SK-N-MC (cell line): Measurements from ENCODE around the gene ERMP1.
A peak's percentile ranks its signal among the peaks of the same experiment; 100 is the strongest.

ENCODE experiments used
- DNase-seq: peaks from one replicate; pipeline ENCODE4 v3.0.0-alpha.2; 2011; ENCODE audit warnings: low read depth, low spot score
- H3K27ac ChIP-seq: fragments of 200-600 bp; sonication (generic); 2 replicates; pipeline ENCODE4 v1.5.1; 2016; ENCODE audit warnings: mixed run types
- H3K36me3 ChIP-seq: fragments of 200-600 bp; sonication (generic); 2 replicates; pipeline ENCODE4 v1.6.1; 2017; ENCODE audit warnings: antibody characterized with exemption, low read length, mixed read lengths; ENCODE audit not compliant: insufficient read depth
- H3K4me3 ChIP-seq: fragments of 200-600 bp; sonication (generic); 2 replicates; pipeline ENCODE4 v1.5.1; 2016
- H3K9ac ChIP-seq: fragments of 200-600 bp; sonication (generic); 2 replicates; pipeline ENCODE4 v1.8.0; 2017; ENCODE audit warnings: mixed run types, mixed read lengths; ENCODE audit not compliant: insufficient read length
- H3K9me3 ChIP-seq: fragments of 200-600 bp; sonication (generic); 2 replicates; pipeline ENCODE4 v1.6.1; 2017; ENCODE audit warnings: low read depth, mild to moderate bottlenecking, antibody characterized with exemption, low read length, moderate library complexity, mixed read lengths
- EZH2 ChIP-seq: fragments of 200-600 bp; sonication (generic); IDR thresholded peaks from one replicate; pipeline ENCODE4 v1.6.1; 2017; ENCODE audit warnings: antibody characterized with exemption
- FOXP2 ChIP-seq: optimal IDR thresholded peaks from 2 replicates; pipeline ENCODE3; 2011; ENCODE audit warnings: mild to moderate bottlenecking, moderate library complexity; ENCODE audit not compliant: insufficient read depth; ENCODE audit errors: extremely low read length, control extremely low read depth
- POLR2AphosphoS5 ChIP-seq: IDR thresholded peaks from 2 replicates; pipeline ENCODE4 v1.6.1; 2012; ENCODE audit warnings: mild to moderate bottlenecking, low read depth, low read length, borderline replicate concordance

Gene ERMP1

DNA sequence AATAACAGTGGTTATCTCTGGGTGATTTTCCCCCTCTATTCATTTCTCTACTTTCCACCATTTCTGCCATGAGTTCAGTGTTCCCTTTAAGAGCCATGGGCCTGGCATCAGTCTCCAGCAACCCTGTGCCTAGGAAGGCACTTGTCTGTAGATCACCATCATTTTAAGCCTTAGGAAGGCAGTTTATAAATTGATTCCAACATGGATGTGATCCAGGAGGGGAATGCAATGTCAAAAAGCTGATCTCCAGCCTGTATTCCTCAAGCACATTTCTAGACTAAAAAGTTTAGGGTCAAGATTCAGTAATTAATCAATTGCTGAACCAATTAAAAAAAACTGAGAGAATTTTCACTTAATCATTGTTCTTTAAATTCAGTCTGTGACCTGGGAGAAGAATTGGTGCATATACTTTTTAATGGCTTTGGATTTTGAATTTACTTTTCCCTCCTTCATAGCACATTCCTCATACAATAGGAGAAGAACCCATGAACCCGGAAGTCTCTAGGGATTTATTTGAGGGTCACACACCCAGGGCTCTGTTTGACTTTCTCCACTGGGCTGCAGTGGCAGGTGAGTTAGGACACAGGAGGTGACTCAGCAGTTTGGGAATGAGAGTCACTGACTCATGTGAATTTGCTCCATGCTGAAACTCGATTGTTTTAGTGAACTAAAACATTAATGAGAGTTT, 6.1 kb upstream of the ERMP1 start:
- Histone ChIP-seq H3K9ac (no peak overlapping the region), H3K36me3 (no peaks in the 10 kb centered on the region), H3K4me3 (no peak overlapping the region), H3K27ac (no peak overlapping the region), H3K9me3 (no peaks in the 10 kb centered on the region)
- DNase-seq: no peak
- TF ChIP-seq POLR2AphosphoS5 (no peak), EZH2 (no peak), FOXP2 (no peak)

- H3K9me3 ChIP-seq: no peaks in the 10 kb centered on the region
- TF ChIP-seq EZH2 (no peak), POLR2AphosphoS5 (no peak), FOXP2 (no peak)
- H3K9ac ChIP-seq: no peak overlapping the region
- H3K36me3 ChIP-seq: no peaks in the 10 kb centered on the region
- no peak overlapping the region for H3K27ac ChIP-seq
- H3K4me3 ChIP-seq: no peak overlapping the region
- no peak for DNase-seq
These were observed 2.9 kb upstream of the ERMP1 start for GRCh38 chr9:5835808-5836207.

- DNase-seq: no peak
- Histone ChIP-seq H3K9me3 (no peaks in the 10 kb centered on the region), H3K36me3 (no peaks in the 10 kb centered on the region), H3K27ac (no peak overlapping the region), H3K4me3 (no peak overlapping the region), H3K9ac (no peak overlapping the region)
- TF ChIP-seq FOXP2: no peak
- TF ChIP-seq POLR2AphosphoS5: no peak
- no peak for TF ChIP-seq EZH2
These were observed 1.3 kb upstream of the ERMP1 start for GRCh38 chr9:5834214-5834613.

GRCh38 chr9:5832071-5832537, 813 bp downstream of the ERMP1 start:
- Histone ChIP-seq H3K4me3 (peak overlapping the region; percentile 89), H3K27ac (no peak overlapping the region), H3K9ac (peak overlapping the region; percentile 62), H3K9me3 (no peaks in the 10 kb centered on the region), H3K36me3 (no peaks in the 10 kb centered on the region)
- no peak for DNase-seq
- TF ChIP-seq FOXP2 (no peak), POLR2AphosphoS5 (no peak), EZH2 (no peak)

DNA sequence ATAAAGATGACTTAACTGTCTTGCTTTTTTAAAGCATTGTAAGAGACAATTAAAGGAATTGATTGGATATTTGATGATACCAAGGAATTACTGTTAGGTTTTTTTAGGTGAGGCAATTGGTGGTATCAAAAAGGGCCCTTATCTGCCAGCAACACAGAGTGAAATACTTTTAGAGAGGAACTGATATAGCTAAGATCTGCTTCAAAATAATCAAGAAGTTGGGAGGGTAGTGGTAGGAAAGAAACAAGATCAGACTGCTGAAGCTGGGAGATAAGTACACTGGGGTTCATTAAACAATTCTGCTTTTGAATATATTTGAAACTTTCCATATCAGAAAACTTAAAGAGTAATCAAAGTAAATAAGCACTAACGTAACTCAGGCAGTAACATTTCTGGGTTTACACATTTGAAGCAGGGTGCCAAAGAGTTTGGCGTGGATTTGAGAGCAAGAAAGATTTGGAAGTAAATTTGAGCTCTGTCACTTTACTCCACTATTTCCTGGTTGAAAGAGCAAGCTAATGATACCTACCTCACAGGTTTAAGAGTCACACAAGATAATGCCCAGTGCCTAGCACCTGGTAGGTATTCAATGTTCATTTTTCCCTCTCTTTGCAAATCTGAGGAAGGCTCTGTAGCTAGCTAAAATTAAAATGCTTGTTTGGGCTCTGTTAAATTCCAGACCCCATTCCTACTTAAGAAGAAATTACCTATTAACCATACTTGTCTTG, 6.9 kb downstream of the ERMP1 start:
- Histone ChIP-seq H3K27ac (no peak overlapping the region), H3K36me3 (no peaks in the 10 kb centered on the region), H3K4me3 (no peak overlapping the region), H3K9me3 (no peaks in the 10 kb centered on the region), H3K9ac (no peak overlapping the region)
- no peak for TF ChIP-seq FOXP2
- TF ChIP-seq EZH2: no peak
- no peak for TF ChIP-seq POLR2AphosphoS5
- DNase-seq: no peak

DNA sequence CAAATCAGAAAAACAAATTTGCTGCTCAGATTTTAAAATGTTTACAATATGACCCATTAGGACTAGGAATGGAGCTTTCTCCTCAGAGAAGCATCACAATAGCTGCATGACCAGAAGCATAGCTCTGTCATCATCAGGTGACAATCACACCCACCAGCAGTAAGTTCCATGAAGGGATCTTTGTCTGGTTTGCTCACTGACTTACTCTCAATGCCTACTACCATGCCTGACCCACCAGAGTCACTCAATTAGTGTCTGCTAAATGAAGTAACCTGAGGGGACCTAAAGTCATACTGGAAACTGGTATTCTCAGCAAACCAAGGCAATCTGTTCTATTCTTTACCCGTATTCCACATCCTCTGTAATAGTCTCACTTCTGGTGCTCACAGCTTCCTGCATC, 7.7 kb downstream of the ERMP1 start:
- Histone ChIP-seq H3K4me3 (no peak overlapping the region), H3K36me3 (no peaks in the 10 kb centered on the region), H3K27ac (no peak overlapping the region), H3K9ac (no peak overlapping the region), H3K9me3 (no peaks in the 10 kb centered on the region)
- no peak for DNase-seq
- TF ChIP-seq POLR2AphosphoS5 (no peak), EZH2 (no peak), FOXP2 (no peak)

DNA sequence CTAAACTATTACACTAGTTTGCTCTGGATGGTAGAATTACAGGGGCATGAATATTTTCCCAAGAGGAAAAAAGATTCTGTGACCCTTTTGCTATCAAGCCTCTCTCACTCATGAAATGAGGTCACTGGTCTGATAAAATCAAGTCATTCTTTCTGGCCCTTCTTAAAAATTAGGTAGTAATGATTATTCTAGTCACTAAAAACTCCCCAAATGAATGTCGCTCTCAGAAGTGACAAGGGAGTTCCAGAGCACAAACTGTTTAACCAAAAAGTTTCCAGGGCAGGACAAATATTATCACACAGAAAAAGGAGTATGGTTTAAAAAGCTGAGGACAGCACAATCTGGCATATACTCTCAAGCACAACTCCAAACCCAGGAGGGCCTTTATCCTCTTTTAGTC, 12.5 kb downstream of the ERMP1 start:
- no peaks in the 10 kb centered on the region for H3K36me3 ChIP-seq
- H3K9me3 ChIP-seq: no peaks in the 10 kb centered on the region
- H3K27ac ChIP-seq: no peak overlapping the region
- H3K4me3 ChIP-seq: no peak overlapping the region
- H3K9ac ChIP-seq: no peak overlapping the region
- DNase-seq: no peak
- no peak for TF ChIP-seq EZH2
- TF ChIP-seq FOXP2: no peak
- no peak for TF ChIP-seq POLR2AphosphoS5

- no peak for DNase-seq
- H3K9me3 ChIP-seq: no peaks in the 10 kb centered on the region
- no peak for TF ChIP-seq FOXP2
- TF ChIP-seq POLR2AphosphoS5: no peak
- no peak for TF ChIP-seq EZH2
- H3K27ac ChIP-seq: no peak overlapping the region
- H3K36me3 ChIP-seq: no peaks in the 10 kb centered on the region
- no peak overlapping the region for H3K9ac ChIP-seq
- H3K4me3 ChIP-seq: no peak overlapping the region
These were observed 13.7 kb downstream of the ERMP1 start for GRCh38 chr9:5819174-5819573.
